Sigmoid colon (tissue), 7 donors: ENCODE data around the gene PYDC1. TPM values are rescaled to one million over a fixed set of nuclear protein-coding genes. Genes with fewer than 3 reads are reported as not detected.
"Not testable (repeated sequence)": the region's sequence is repeated elsewhere in the genome, so short reads cannot be mapped to it uniquely, and the experiment has no call there.

Experiments
- DNase-seq: peaks from one replicate; pipeline ENCODE4 v3.0.0-alpha.2; 2019
- H3K27ac ChIP-seq, 4 donors: fragments of 200-600 bp; sonication (generic); one replicate each; pipeline ENCODE4 v1.5.1; 2016 to 2019; ENCODE audit warnings: mild to moderate bottlenecking in 1 of 4
- H3K27me3 ChIP-seq, 3 donors: fragments of 200-600 bp; sonication (generic); one replicate each; pipeline ENCODE4 v1.5.1; 2019; ENCODE audit warnings: mild to moderate bottlenecking in 1 of 3
- H3K36me3 ChIP-seq, 4 donors: fragments of 200-600 bp; sonication (generic); one replicate each; pipeline ENCODE4 v1.5.1; 2016 to 2019
- H3K4me1 ChIP-seq, 4 donors: fragments of 200-600 bp; sonication (generic); one replicate each; pipeline ENCODE4 v1.5.1; 2017 to 2019
- H3K4me3 ChIP-seq, 4 donors: fragments of 200-600 bp; sonication (generic); one replicate each; pipeline ENCODE4 v1.5.1; 2017 to 2019; ENCODE audit warnings: mild to moderate bottlenecking in 2 of 4, moderate library complexity in 1 of 4
- H3K9me3 ChIP-seq, 4 donors: fragments of 200-600 bp in 3 of 4; sonication (generic) in 3 of 4; one replicate each; pipeline versions ENCODE4 v1.5.1 to v1.6.1; 2013 to 2019
- EP300 ChIP-seq, 4 donors: sonication (generic); formaldehyde crosslinking; IDR thresholded peaks; one replicate each; pipeline ENCODE4 v1.6.1; 2017; ENCODE audit warnings: antibody characterized with exemption in 4 of 4
- POLR2A ChIP-seq, 2 donors: fragments of 450-650 bp; IDR thresholded peaks; one replicate each; pipeline ENCODE4 v1.6.1; 2016; ENCODE audit warnings: antibody characterized with exemption in 2 of 2, mild to moderate bottlenecking in 2 of 2, moderate library complexity in 2 of 2
- POLR2AphosphoS5 ChIP-seq, 4 donors: sonication (generic); formaldehyde crosslinking; IDR thresholded peaks; one replicate each; pipeline ENCODE4 v1.6.1; 2017; ENCODE audit warnings: antibody characterized with exemption in 4 of 4
- WGBS, 2 donors: extraction: QIAGEN DNeasy Blood & Tissue Kit; methylation state at CpG; one replicate each; pipeline ENCODE4 v1.1.7; 2013; 5-methylcytosine and 5-hydroxymethylcytosine counted together
- intact Hi-C: fragments of 100-400 bp; cut with DNase I; formaldehyde crosslinking; loops from one replicate; pipeline ENCODE4 v1.15.1; 2023
- polyA plus RNA-seq, 3 donors: library from polyadenylated mRNA; stranded (reverse); fragments of 200-250 nt; gene quantifications; one replicate each; pipeline ENCODE4 v1.2.3, GENCODE V29; 2013
- small RNA-seq, 3 donors: library from RNA; depleted of rRNA; stranded (forward); fragments of <200 nt; gene quantifications; one replicate each; pipeline ENCODE3, GENCODE V24; 2016
- total RNA-seq, 4 donors: library from RNA; depleted of rRNA; stranded (reverse); fragments of >200 nt; gene quantifications; one replicate each; pipeline ENCODE4 v1.1.0, GENCODE V29; 2016
- TF ChIP-seq, protein P1 (sequence below), 4 experiments: fragments of 450-650 bp in 3 of 4; fragments of 200-600 bp in 1 of 4; IDR thresholded peaks; one replicate each; pipeline ENCODE4 v1.5.1; 2016 to 2019; ENCODE audit warnings: antibody characterized with exemption in 4 of 4, mild to moderate bottlenecking in 3 of 4, moderate library complexity in 2 of 4
- donor health status: healthy with polysubstance abuse.
- donor health status: Bipolar disorder and iron deficiency.
- donor health status: healthy.

The PYDC1 gene
- total and polyA plus RNA-seq, 7 donors: 0.16 TPM; not detected in 6

- peaks cover 10 to 21% (median 18%) of the 10 kb centered on the region in 4 donors for H3K36me3 ChIP-seq
- no peaks in the 10 kb centered on the region for H3K27me3 ChIP-seq
- TF ChIP-seq POLR2AphosphoS5 (IDR thresholded peaks at IDR 0.05) (peak in 1 of 4 donors; percentile 26), EP300 (IDR thresholded peaks at IDR 0.05) (no peak)
- intact Hi-C loops: loop anchor here (5.0 kb wide), 1 partner anchor 263 kb away; the partner anchor contains the start of gene ZNF843
- H3K4me1 ChIP-seq: peaks cover 0 to 42% (median 40%) of the 10 kb centered on the region in 4 donors
- H3K27ac ChIP-seq: peak overlapping the region; percentile 93 to 99 (median 98)
- no peak for DNase-seq
- no peaks in the 10 kb centered on the region for H3K9me3 ChIP-seq
- 1 to 2% methylated on average over 27 of the region's 27 CpGs for WGBS, 2 donors
- H3K4me3 ChIP-seq: peak overlapping the region; percentile 77 to 94 (median 92)
These were observed 37.7 kb downstream of the PYDC1 start for GRCh38 chr16:31179219-31179746.

GRCh38 chr16:31177136-31177535, 39.8 kb downstream of the PYDC1 start:
- H3K27me3 ChIP-seq: no peaks in the 10 kb centered on the region
- no peak for DNase-seq
- no peak overlapping the region for H3K4me3 ChIP-seq
- TF ChIP-seq POLR2AphosphoS5 (IDR thresholded peaks at IDR 0.05) (no peak), POLR2A (IDR thresholded peaks at IDR 0.05) (no peak), EP300 (IDR thresholded peaks at IDR 0.05) (no peak)
- TF ChIP-seq, protein P1, sequence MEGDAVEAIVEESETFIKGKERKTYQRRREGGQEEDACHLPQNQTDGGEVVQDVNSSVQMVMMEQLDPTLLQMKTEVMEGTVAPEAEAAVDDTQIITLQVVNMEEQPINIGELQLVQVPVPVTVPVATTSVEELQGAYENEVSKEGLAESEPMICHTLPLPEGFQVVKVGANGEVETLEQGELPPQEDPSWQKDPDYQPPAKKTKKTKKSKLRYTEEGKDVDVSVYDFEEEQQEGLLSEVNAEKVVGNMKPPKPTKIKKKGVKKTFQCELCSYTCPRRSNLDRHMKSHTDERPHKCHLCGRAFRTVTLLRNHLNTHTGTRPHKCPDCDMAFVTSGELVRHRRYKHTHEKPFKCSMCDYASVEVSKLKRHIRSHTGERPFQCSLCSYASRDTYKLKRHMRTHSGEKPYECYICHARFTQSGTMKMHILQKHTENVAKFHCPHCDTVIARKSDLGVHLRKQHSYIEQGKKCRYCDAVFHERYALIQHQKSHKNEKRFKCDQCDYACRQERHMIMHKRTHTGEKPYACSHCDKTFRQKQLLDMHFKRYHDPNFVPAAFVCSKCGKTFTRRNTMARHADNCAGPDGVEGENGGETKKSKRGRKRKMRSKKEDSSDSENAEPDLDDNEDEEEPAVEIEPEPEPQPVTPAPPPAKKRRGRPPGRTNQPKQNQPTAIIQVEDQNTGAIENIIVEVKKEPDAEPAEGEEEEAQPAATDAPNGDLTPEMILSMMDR (IDR thresholded peaks at IDR 0.05): no peak
- H3K36me3 ChIP-seq: no peaks in the 10 kb centered on the region
- no peak overlapping the region for H3K27ac ChIP-seq
- 50 to 76% methylated on average over 3 of the region's 3 CpGs for WGBS, 2 donors
- peaks cover 0 to 23% (median 20%) of the 10 kb centered on the region in 4 donors for H3K4me1 ChIP-seq
- intact Hi-C loops: loop anchor here (5.0 kb wide), 1 partner anchor 265 kb away; the partner anchor contains the start of gene ZNF843
- no peaks in the 10 kb centered on the region for H3K9me3 ChIP-seq

- H3K36me3 ChIP-seq, H3K4me1 ChIP-seq, H3K27ac ChIP-seq, H3K27me3 ChIP-seq, intact Hi-C loops, H3K4me3 ChIP-seq, DNase-seq, H3K9me3 ChIP-seq: not testable (repeated sequence)
- WGBS, 2 donors: no CpG with 5 or more reads among the region's 2 CpGs
These were observed 46.9 kb downstream of the PYDC1 start for GRCh38 chr16:31170048-31170447.

DNA sequence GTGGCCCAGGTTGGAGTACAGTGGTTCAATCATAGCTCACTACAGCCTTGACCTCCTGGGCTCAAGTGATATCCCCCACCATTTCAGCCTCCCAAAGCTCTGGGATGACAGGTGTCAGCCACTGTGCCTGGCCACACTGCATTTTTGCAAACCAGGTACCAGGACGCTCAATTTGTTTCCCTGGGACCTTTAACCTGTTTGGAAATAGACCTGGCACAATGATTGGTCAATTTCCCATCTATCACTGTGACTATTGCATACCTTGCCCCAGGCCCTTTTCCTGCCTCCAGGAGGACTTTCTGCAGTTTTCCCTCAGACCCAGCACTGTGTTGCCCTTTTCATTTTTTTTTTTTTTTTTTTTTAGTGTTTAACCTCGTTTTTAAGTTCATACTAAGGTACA, 48.1 kb downstream of the PYDC1 start:
- Histone ChIP-seq H3K27ac (no peak overlapping the region), H3K36me3 (no peaks in the 10 kb centered on the region), H3K27me3 (no peaks in the 10 kb centered on the region), H3K4me1 (no peaks in the 10 kb centered on the region), H3K4me3 (no peak overlapping the region), H3K9me3 (no peaks in the 10 kb centered on the region)
- intact Hi-C loops: no loop called here
- no peak for DNase-seq
- TF ChIP-seq EP300 (IDR thresholded peaks at IDR 0.05) (no peak), POLR2A (IDR thresholded peaks at IDR 0.05) (no peak), POLR2AphosphoS5 (IDR thresholded peaks at IDR 0.05) (no peak)
- TF ChIP-seq, protein P1 (IDR thresholded peaks at IDR 0.05): no peak
- 46 to 76% methylated on average over 2 of the region's 2 CpGs for WGBS, 2 donors

GRCh38 chr16:31167315-31167714, 49.6 kb downstream of the PYDC1 start:
- no peaks in the 10 kb centered on the region for H3K9me3 ChIP-seq
- no peak for DNase-seq
- no peaks in the 10 kb centered on the region for H3K27me3 ChIP-seq
- intact Hi-C loops: no loop called here
- 91 to 93% methylated on average over 8 of the region's 8 CpGs for WGBS, 2 donors
- no peaks in the 10 kb centered on the region for H3K36me3 ChIP-seq
- no peak for TF ChIP-seq POLR2A (IDR thresholded peaks at IDR 0.05)
- TF ChIP-seq, protein P1 (IDR thresholded peaks at IDR 0.05): no peak
- no peak for TF ChIP-seq EP300 (IDR thresholded peaks at IDR 0.05)
- no peak for TF ChIP-seq POLR2AphosphoS5 (IDR thresholded peaks at IDR 0.05)
- H3K27ac ChIP-seq: no peak overlapping the region
- no peak overlapping the region for H3K4me3 ChIP-seq
- H3K4me1 ChIP-seq: no peaks in the 10 kb centered on the region

Small RNA genes lying within 50 kb of the gene (small RNA-seq; reads per million reads assigned to genes)
- 0 reads per million in 3 donors for gene NDUFA3P6

Other genes starting within 250 kb of the PYDC1 start
- gene HSD3B7, start 231.9 kb downstream of the PYDC1 start, total RNA-seq: 10 to 100 TPM; 14.6 to 16.1 (median 15.5) TPM
- 10 to 100 TPM in 2 of 3 donors, 1 to 10 TPM in 1; 9.0 to 36.1 (median 13.6) TPM for gene HSD3B7, start 231.9 kb downstream of the PYDC1 start, polyA plus RNA-seq
- 1 to 10 TPM in 2 of 4 donors, under 1 TPM in 2; 0.71 to 4.4 (median 2.3) TPM for gene STX1B, start 206.5 kb downstream of the PYDC1 start, total RNA-seq
- 1 to 10 TPM in 1 of 3 donors, under 1 TPM in 1, not detected in 1; 0.60 to 1.2 TPM for gene STX1B, start 206.5 kb downstream of the PYDC1 start, polyA plus RNA-seq
- 10 to 100 TPM; 23.9 to 56.5 (median 37.4) TPM for gene STX4, start 183.6 kb downstream of the PYDC1 start, total RNA-seq
- 10 to 100 TPM; 47.2 to 76.3 (median 55.3) TPM for gene STX4, start 183.6 kb downstream of the PYDC1 start, polyA plus RNA-seq
- gene ZNF668, start 142.9 kb downstream of the PYDC1 start, total RNA-seq: 10 to 100 TPM in 1 of 4 donors, 1 to 10 TPM in 3; 5.2 to 12.5 (median 7.7) TPM
- 10 to 100 TPM in 1 of 3 donors, 1 to 10 TPM in 2; 4.8 to 11.7 (median 4.9) TPM for gene ZNF668, start 142.9 kb downstream of the PYDC1 start, polyA plus RNA-seq
- gene ZNF646, start 142.7 kb downstream of the PYDC1 start, total RNA-seq: 10 to 100 TPM in 1 of 4 donors, 1 to 10 TPM in 3; 8.3 to 12.2 (median 8.8) TPM
- gene ZNF646, start 142.7 kb downstream of the PYDC1 start, polyA plus RNA-seq: 10 to 100 TPM in 1 of 3 donors, 1 to 10 TPM in 2; 1.8 to 15.0 (median 4.9) TPM
- gene PRSS53, start 128.2 kb downstream of the PYDC1 start, total RNA-seq: 1 to 10 TPM; 1.1 to 9.1 (median 2.6) TPM
- 1 to 10 TPM in 1 of 3 donors, not detected in 2; 2.0 TPM for gene PRSS53, start 128.2 kb downstream of the PYDC1 start, polyA plus RNA-seq
- 100 to 1,000 TPM; 107 to 165 (median 116) TPM for gene VKORC1, start 122.3 kb downstream of the PYDC1 start, total RNA-seq
- gene VKORC1, start 122.3 kb downstream of the PYDC1 start, polyA plus RNA-seq: 10 to 100 TPM; 30.5 to 66.5 (median 45.6) TPM
- gene BCKDK, start 108.7 kb downstream of the PYDC1 start, total RNA-seq: 10 to 100 TPM; 29.5 to 42.7 (median 33.7) TPM
- gene BCKDK, start 108.7 kb downstream of the PYDC1 start, polyA plus RNA-seq: 10 to 100 TPM; 21.6 to 33.2 (median 32.1) TPM
- 10 to 100 TPM; 57.1 to 65.7 (median 62.5) TPM for gene KAT8, start 99.5 kb downstream of the PYDC1 start, total RNA-seq
- gene KAT8, start 99.5 kb downstream of the PYDC1 start, polyA plus RNA-seq: 10 to 100 TPM; 31.2 to 54.0 (median 38.8) TPM
- 1 to 10 TPM in 2 of 4 donors, under 1 TPM in 1, not detected in 1; 0.16 to 3.2 (median 1.1) TPM for gene PRSS8, start 81.4 kb downstream of the PYDC1 start, total RNA-seq
- 100 to 1,000 TPM in 1 of 3 donors, 10 to 100 TPM in 2; 54.7 to 342 (median 84.4) TPM for gene PRSS8, start 81.4 kb downstream of the PYDC1 start, polyA plus RNA-seq
- 1 to 10 TPM in 3 of 4 donors, under 1 TPM in 1; 0.83 to 7.3 (median 3.7) TPM for gene PRSS36, start 67.1 kb downstream of the PYDC1 start, total RNA-seq
- gene PRSS36, start 67.1 kb downstream of the PYDC1 start, polyA plus RNA-seq: 10 to 100 TPM in 1 of 3 donors, 1 to 10 TPM in 2; 4.7 to 10.2 (median 7.6) TPM
- 10 to 100 TPM; 44.1 to 63.9 (median 60.4) TPM for gene FUS, start 37.0 kb downstream of the PYDC1 start, total RNA-seq
- gene FUS, start 37.0 kb downstream of the PYDC1 start, polyA plus RNA-seq: 100 to 1,000 TPM in 1 of 3 donors, 10 to 100 TPM in 2; 79.9 to 262 (median 98.3) TPM
- gene PYCARD, start 14.4 kb downstream of the PYDC1 start, total RNA-seq: 10 to 100 TPM; 21.0 to 24.6 (median 23.5) TPM
- 100 to 1,000 TPM in 2 of 3 donors, 10 to 100 TPM in 1; 93.1 to 120 (median 107) TPM for gene PYCARD, start 14.4 kb downstream of the PYDC1 start, polyA plus RNA-seq
- under 1 TPM in 3 of 4 donors, not detected in 1; under 0.01 to 0.27 (median under 0.01) TPM for gene TRIM72, start 3.0 kb downstream of the PYDC1 start, total RNA-seq
- gene TRIM72, start 3.0 kb downstream of the PYDC1 start, polyA plus RNA-seq: under 1 TPM; under 0.01 to 0.07 (median under 0.01) TPM
- gene ITGAM, start 42.8 kb upstream of the PYDC1 start, total RNA-seq: 10 to 100 TPM in 3 of 4 donors, 1 to 10 TPM in 1; 6.4 to 15.1 (median 12.0) TPM
- 1 to 10 TPM; 1.2 to 6.1 (median 1.8) TPM for gene ITGAM, start 42.8 kb upstream of the PYDC1 start, polyA plus RNA-seq
- gene ITGAX, start 138.0 kb upstream of the PYDC1 start, total RNA-seq: 1 to 10 TPM in 2 of 4 donors, under 1 TPM in 2; 0.66 to 3.8 (median 1.8) TPM
- gene ITGAX, start 138.0 kb upstream of the PYDC1 start, polyA plus RNA-seq: 1 to 10 TPM in 2 of 3 donors, under 1 TPM in 1; 0.60 to 7.6 (median 1.8) TPM
- gene ITGAD, start 176.2 kb upstream of the PYDC1 start, total RNA-seq: not detected
- gene ITGAD, start 176.2 kb upstream of the PYDC1 start, polyA plus RNA-seq: under 1 TPM in 1 of 3 donors, not detected in 2; 0.22 TPM
- not detected for gene COX6A2, start 211.2 kb upstream of the PYDC1 start, total RNA-seq
- gene COX6A2, start 211.2 kb upstream of the PYDC1 start, polyA plus RNA-seq: 1 to 10 TPM in 1 of 3 donors, under 1 TPM in 1, not detected in 1; 0.32 to 4.8 TPM
- gene ZNF843, start 225.7 kb upstream of the PYDC1 start, total RNA-seq: 1 to 10 TPM in 3 of 4 donors, under 1 TPM in 1; 0.36 to 5.3 (median 1.1) TPM
- gene ZNF843, start 225.7 kb upstream of the PYDC1 start, polyA plus RNA-seq: 1 to 10 TPM in 1 of 3 donors, under 1 TPM in 1, not detected in 1; 0.22 to 1.8 TPM
- gene ARMC5, start 242.4 kb upstream of the PYDC1 start, total RNA-seq: 1 to 10 TPM; 3.9 to 9.5 (median 6.6) TPM
- gene ARMC5, start 242.4 kb upstream of the PYDC1 start, polyA plus RNA-seq: 10 to 100 TPM in 1 of 3 donors, 1 to 10 TPM in 2; 2.4 to 11.1 (median 2.8) TPM